GM19239 (cell line): ENCODE measurements around the gene MBTPS1.
A peak's percentile ranks its signal among the peaks of the same experiment; 100 is the strongest.
"Not testable (repeated sequence)": the region's sequence is repeated elsewhere in the genome, so short reads cannot be mapped to it uniquely, and the experiment has no call there.

Source experiments
- DNase-seq: peaks from one replicate; pipeline ENCODE4 v3.0.0; 2011; ENCODE audit warnings: low spot score; ENCODE audit not compliant: insufficient read length
- FAIRE-seq: peaks from 2 replicates; lab custom pipeline; 2011; peaks lifted over from hg19 to GRCh38; lab: Jason Lieb, UNC

Gene MBTPS1

GRCh38 chr16:84137769-84138357 is 21.1 kb upstream of the MBTPS1 start:
- DNase-seq: no peak
- FAIRE-seq: no peak

- no peak for FAIRE-seq
- DNase-seq: no peak
These were observed 20.5 kb upstream of the MBTPS1 start for GRCh38 chr16:84137287-84137686.

DNA sequence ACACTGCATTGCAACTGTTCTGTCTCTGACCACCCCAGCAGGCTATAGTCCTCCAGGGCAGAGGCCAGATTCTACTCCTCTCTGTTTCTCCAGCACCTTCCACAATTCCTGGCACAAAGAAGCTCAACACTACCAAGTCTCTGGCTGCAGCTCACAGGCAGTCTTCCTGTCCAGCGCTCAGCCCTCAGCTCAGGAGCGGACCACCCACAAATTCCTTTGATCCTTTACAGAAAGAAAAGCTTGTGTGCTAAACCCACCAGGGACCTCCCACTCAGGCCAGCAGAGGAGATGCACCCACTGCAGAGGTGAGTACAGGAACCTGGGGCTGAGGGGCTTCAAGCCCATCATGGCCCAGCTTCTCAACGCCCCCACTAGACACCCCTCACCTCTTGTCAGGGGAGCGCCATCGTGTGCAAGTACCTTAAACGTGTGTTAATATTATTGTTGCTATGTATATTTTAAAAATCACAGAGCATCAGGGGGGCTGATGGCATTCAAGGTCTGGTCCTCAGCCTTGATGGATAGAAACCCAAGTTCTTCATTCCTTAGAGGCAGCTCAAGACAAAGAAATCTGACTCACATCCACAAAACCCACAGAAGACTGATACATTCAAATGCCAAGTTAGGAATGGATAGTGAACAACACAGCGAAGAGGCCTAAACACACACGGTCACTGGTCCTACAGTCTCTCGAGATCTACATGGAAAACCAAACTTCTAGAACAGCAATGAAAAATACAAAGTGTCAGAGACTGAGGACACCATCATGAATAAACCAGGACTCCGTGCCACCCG is 19.8 kb upstream of the MBTPS1 start:
- DNase-seq (no peak), FAIRE-seq (no peak)

DNA sequence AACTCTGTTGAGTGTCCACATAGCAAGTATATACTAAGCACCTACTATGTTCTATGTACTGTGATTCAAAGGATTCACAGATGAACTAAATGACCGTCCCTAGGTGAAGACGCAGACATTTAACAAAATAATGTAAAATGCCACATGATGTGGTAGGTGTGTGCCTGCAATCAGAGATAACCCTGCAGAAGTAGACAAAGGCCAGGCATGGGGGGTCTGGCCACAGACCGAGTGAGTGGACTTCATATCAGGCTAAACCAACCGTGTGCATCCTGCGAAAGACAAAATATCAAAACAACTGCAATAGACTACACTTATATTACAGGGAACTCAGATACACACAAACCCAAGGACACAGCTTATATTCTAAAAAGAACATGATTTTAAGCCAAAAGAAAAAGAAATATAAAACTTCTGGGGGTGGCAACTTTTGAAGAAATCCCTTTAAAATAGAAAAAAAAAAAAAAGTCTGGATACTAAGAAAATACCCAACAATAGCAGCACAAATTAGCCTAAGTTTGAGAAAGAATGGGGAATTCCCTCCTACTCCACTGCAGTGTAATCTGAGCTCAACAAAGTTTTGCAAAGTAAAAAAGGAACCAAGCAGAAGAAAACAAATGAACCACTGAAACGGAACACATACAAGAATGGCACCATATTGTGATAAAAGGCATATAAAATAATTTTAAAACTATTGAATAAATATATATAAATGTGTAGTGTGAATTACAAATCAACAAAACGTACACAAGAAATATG is 16.0 kb upstream of the MBTPS1 start:
- DNase-seq: no peak
- no peak for FAIRE-seq

GRCh38 chr16:84131117-84131516 is 14.4 kb upstream of the MBTPS1 start:
- FAIRE-seq (no peak), DNase-seq (no peak)

DNA sequence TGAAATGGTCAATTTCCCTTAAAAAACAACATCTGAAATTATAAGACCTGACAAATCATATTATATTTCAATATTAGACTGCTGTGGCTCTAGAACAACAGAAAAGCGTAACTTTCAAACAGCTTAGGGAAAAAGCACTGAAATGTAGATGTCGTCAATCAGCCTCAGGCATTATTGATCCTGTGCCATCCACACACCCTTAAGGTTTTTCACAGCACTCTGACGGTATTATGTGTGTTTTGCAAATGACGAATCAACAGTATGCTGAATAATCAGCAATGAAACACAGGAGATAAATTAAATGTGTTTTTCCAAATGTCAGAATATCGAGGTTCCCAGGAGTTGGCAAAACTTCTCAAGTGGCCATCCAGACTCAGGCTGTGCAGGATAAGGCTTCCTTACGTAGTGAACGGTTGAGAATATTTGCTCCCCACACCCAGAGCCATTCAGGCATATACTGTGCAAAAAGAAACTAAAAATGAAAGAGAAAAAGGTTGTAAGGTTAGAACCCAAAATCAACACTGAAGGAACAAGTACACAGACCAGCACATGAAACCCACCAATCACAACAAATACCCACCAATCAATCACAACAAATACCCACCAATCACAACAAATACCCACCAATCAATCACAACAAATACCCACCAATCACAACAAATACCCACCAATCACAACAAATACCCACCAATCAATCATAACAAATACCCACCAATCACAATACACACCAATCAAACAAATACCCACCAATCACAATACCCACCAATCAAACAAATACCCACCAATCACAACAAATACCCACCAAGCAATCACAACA is 7.7 kb upstream of the MBTPS1 start:
- no peak for FAIRE-seq
- DNase-seq: no peak

GRCh38 chr16:84121007-84121406 is 4.3 kb upstream of the MBTPS1 start:
- FAIRE-seq (no peak), DNase-seq (no peak)

- DNase-seq (no peak), FAIRE-seq (no peak)
These were observed 3.3 kb upstream of the MBTPS1 start for GRCh38 chr16:84120023-84120422.

DNA sequence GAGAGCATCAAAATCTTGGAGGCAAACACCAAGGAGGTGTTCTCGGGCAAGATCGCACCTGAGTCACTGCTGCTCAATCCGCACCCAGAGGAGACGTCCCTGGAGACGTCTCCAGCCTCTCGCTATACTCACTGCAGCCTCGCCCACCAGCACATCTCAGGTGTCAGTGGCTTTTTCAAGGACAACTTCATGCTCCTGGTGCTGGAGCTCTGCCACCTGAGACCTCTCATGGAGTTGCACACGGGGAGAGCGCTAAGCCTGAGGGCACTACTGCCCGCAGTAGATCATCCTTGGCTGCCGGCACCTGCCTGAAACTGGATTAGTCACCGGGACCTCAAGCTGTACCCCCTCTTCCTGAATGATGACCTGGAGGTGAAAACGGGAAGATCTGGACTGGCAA is 2.6 kb upstream of the MBTPS1 start:
- DNase-seq: no peak

GRCh38 chr16:84118315-84118714 is 1.6 kb upstream of the MBTPS1 start:
- DNase-seq, FAIRE-seq: not testable (repeated sequence)

More for the DNA sequence above, 2.6 kb upstream of the MBTPS1 start:
- FAIRE-seq: no peak

- FAIRE-seq: peak; percentile 49
These were observed 727 bp upstream of the MBTPS1 start for GRCh38 chr16:84117494-84117843.

GRCh38 chr16:84115919-84116719 is 623 bp downstream of the MBTPS1 start:
- peak; percentile 64 for FAIRE-seq
- DNase-seq: no peak

More at GRCh38 chr16:84117494-84117843, 727 bp upstream of the MBTPS1 start:
- peak; percentile 10 for DNase-seq

GRCh38 chr16:84111949-84112348 is 4.8 kb downstream of the MBTPS1 start:
- FAIRE-seq, DNase-seq: not testable (repeated sequence)

GRCh38 chr16:84111525-84111924 is 5.2 kb downstream of the MBTPS1 start:
- DNase-seq: no peak
- no peak for FAIRE-seq

GRCh38 chr16:84110527-84110926 is 6.2 kb downstream of the MBTPS1 start:
- no peak for DNase-seq
- no peak for FAIRE-seq

DNA sequence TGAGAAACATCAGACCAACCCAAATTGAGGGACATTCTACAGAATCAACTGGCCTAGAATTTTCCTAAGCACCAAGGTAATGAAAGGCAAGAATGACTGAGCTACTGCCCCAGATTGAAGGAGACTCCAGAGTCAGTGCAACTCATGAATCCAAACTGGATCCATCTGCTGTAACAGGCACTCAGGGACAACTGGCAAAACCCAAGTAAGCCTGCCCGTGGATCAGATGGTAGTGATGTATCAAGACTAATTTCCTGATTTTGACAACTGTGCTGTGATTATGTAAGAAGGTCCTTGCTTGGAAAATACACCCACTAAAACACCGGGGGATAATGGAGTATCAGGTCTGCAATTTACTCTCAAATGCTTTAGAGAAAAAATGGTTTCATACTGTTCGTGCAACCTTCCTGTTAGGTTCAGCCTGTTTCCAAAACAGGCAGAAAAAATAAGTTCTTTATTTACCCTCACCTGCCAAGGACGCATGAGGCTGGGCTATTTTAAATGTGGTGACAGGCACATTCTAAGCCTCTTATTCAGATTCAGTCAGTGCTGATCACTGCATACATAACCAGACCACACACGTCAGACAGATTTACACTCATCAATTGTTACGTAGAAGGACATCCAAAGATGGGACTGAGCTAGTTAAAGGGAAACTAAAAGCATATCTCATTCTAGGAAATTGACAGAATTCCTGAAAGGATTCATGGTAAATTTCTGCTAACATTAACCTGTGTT is 7.0 kb downstream of the MBTPS1 start:
- no peak for DNase-seq
- no peak for FAIRE-seq

DNA sequence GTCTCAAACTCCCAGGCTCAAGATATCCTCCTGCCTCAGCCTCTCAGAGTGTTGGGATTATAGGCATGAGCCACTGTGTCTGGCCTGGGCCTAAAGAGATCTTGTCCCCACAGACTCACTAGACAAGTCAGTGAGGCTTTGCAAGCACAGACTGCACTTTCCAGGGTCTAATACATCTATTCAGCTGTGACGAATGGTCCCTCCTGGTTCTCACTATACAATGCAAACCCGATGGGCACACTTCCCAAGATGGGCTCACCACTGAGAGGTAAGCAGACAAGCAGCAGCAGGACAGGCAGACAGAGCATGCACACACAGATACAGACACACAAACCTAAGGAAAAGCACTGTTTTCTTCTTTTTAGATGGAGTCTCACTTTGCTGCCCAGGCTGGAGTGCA is 8.8 kb downstream of the MBTPS1 start:
- no peak for DNase-seq
- no peak for FAIRE-seq

DNA sequence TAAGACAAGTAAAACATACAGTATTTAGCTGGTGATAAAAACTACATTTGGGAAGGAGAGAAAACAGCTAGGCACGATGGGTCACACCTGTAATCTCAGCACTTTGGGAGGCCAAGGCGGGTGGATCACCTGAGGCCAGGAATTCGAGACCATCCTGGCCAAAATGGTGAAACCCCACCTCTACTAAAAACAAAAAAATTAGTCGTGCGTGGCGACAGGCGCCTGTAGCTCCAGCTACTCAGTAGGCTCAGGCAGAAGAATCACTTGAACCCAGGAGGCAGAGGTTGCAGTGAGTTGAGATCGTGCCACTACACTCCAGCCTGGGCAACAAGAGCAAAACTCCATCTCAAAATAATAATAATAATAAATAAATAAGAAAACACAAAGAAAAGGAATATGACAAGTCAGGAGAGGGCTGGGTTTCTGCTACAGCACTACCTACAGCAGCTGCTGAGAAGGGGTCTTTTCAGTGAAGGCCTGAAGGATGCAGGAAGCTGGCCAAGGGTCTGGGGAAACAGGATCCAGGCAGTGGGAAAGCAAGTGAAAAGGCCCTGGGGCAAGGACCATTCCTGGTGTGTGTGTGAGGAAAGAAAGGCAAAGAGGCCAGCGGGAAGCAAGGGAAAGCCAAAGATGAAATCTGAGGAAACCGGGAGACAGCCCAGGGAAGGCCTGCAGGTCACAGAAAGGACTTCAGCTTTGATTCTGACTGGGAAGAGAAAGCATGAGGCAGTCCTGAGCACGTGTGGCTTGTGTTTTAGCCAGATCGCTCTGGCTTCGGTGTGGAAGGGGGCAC is 10.6 kb downstream of the MBTPS1 start:
- DNase-seq (no peak), FAIRE-seq (no peak)
